ENCODE measurements around the gene PSMB3.

DNA sequence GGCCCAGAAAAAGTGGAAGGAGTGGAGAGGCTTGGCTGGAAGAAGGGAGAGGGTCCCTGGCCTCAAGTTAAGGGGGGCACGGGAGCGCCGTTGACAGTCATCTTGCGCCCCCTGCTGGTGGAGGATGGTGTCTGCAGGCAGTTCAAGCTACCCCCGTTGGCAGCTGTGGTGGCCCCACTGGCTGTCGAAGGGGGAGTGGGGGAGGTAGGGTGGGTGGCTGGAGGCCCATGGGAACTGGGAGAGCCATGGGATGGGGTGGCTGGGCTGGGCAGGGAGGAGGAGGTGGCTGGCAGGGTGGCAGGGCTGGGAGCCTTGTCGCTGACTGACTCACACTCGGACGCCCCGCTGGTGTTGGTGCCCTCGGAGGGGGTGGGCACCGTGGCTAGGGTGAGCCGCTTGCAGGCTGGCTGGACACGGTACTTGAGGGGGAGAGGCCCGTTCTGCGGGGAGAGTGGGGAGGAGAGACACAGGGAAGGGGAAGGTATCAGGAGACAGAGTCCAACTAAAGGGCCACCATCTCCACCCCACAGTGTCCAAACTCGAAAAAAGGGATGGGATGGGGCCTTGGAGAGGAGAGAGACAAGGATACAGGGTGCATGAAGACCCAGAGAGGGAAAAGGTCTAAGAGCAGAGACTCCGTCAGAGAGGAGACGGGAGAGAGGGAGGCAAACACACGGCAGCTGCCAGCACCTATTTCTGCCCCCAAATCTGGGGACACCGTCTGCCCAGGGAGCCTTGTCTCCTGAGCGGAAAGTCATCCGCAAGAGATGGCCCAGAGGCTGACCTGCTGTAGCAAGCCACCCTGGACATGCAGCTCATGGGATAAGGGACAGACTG is 17.2 kb upstream of the PSMB3 start:
- TF ChIP-seq, protein P1, sequence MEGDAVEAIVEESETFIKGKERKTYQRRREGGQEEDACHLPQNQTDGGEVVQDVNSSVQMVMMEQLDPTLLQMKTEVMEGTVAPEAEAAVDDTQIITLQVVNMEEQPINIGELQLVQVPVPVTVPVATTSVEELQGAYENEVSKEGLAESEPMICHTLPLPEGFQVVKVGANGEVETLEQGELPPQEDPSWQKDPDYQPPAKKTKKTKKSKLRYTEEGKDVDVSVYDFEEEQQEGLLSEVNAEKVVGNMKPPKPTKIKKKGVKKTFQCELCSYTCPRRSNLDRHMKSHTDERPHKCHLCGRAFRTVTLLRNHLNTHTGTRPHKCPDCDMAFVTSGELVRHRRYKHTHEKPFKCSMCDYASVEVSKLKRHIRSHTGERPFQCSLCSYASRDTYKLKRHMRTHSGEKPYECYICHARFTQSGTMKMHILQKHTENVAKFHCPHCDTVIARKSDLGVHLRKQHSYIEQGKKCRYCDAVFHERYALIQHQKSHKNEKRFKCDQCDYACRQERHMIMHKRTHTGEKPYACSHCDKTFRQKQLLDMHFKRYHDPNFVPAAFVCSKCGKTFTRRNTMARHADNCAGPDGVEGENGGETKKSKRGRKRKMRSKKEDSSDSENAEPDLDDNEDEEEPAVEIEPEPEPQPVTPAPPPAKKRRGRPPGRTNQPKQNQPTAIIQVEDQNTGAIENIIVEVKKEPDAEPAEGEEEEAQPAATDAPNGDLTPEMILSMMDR (IDR thresholded peaks at IDR 0.05), result peak; percentile 96
- TF ChIP-seq, protein P2, sequence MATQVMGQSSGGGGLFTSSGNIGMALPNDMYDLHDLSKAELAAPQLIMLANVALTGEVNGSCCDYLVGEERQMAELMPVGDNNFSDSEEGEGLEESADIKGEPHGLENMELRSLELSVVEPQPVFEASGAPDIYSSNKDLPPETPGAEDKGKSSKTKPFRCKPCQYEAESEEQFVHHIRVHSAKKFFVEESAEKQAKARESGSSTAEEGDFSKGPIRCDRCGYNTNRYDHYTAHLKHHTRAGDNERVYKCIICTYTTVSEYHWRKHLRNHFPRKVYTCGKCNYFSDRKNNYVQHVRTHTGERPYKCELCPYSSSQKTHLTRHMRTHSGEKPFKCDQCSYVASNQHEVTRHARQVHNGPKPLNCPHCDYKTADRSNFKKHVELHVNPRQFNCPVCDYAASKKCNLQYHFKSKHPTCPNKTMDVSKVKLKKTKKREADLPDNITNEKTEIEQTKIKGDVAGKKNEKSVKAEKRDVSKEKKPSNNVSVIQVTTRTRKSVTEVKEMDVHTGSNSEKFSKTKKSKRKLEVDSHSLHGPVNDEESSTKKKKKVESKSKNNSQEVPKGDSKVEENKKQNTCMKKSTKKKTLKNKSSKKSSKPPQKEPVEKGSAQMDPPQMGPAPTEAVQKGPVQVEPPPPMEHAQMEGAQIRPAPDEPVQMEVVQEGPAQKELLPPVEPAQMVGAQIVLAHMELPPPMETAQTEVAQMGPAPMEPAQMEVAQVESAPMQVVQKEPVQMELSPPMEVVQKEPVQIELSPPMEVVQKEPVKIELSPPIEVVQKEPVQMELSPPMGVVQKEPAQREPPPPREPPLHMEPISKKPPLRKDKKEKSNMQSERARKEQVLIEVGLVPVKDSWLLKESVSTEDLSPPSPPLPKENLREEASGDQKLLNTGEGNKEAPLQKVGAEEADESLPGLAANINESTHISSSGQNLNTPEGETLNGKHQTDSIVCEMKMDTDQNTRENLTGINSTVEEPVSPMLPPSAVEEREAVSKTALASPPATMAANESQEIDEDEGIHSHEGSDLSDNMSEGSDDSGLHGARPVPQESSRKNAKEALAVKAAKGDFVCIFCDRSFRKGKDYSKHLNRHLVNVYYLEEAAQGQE (IDR thresholded peaks at IDR 0.05), result no peak
- TF ChIP-seq POLR2A (IDR thresholded peaks at IDR 0.05; ENCODE audit: low read length), result no peak

All from A549 (cell line).